ENCODE data around the gene CDPF1. TPM values are rescaled to one million over a fixed set of nuclear protein-coding genes. Genes with fewer than 3 reads are reported as not detected.
"Not testable (repeated sequence)": the region's sequence is repeated elsewhere in the genome, so short reads cannot be mapped to it uniquely, and the experiment has no call there.

CDPF1 gene
- total RNA-seq, 1 experiment from 2014 or later: 14.1 TPM

DNA sequence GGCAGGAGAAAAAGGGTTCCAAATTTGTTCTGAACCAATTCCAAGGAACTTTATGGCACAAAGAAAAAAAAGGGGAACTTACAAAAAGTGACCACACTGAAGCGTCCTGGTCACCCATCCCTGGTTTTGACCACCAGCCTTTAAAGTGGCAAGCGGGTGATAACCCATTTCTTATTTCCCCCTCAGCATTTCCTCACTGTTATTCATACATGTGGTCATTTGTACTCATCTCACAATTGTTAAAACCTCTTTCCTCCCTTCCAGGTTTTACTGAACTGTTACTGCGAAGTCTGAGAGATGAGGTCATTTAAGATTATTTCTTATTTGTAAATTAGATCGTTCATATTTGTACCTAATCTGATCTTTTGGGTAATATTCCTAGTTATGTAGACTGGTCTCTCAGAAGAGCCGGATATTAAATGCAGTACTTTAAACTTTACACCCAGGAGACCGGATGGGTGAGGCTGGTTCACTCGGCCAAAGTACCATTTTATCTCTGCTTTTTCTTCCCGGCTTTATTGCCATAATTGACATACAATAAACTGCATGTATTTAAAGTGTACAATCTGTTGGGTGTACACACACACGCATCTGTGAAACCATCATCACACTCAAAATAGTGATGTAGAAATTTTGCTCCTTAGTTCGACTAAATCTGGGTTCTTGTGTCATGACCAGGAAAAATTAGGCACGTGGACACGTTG is 47.0 kb downstream of the CDPF1 start:
- Histone ChIP-seq H3K36me3 (ENCODE audit: low read depth, low read length) (no peaks in the 10 kb centered on the region), H3K27ac (ENCODE audit: low read length) (no peak overlapping the region), H2AFZ (ENCODE audit: low read length) (no peak overlapping the region), H3K9me2 (replicated peaks; ENCODE audit: low read length) (no peaks in the 10 kb centered on the region), H3K4me1 (ENCODE audit: insufficient read depth, low read length) (no peaks in the 10 kb centered on the region), H3K79me2 (ENCODE audit: low read length) (no peaks in the 10 kb centered on the region), H3K9ac (ENCODE audit: low read length) (no peak overlapping the region), H3K27me3 (ENCODE audit: low read length) (no peaks in the 10 kb centered on the region), H3K9me3 (ENCODE audit: low read length) (no peaks in the 10 kb centered on the region), H3K4me3 (ENCODE audit: low read length) (no peak overlapping the region), H4K20me1 (ENCODE audit: low read length) (no peaks in the 10 kb centered on the region), H3F3A (ENCODE audit: low read length, unreplicated experiment) (no peaks in the 10 kb centered on the region), H3K4me2 (ENCODE audit: low read length) (no peak overlapping the region)
- intact Hi-C loops (cut with micrococcal nuclease): no loop called here
- BruUV-seq (replicated peaks): no TSS peak
- DNase-seq: no peak
- TF ChIP-seq EZH2phosphoT487 (IDR thresholded peaks at IDR 0.05; ENCODE audit: borderline replicate concordance, low read length) (no peak), EZH2 (IDR thresholded peaks at IDR 0.05; ENCODE audit: low read length, unreplicated experiment) (no peak), CTCF (conservative IDR thresholded peaks at IDR 0.05; ENCODE audit: low read depth, low read length) (no peak)
- ChIA-PET POLR2A (ENCODE audit: unreplicated experiment) (no interaction called here), CTCF (no interaction called here)
- no peak for ATAC-seq

GRCh38 chr22:46201059-46201757 is 48.9 kb downstream of the CDPF1 start:
- no peaks in the 10 kb centered on the region for H4K20me1 ChIP-seq (ENCODE audit: low read length)
- no peak overlapping the region for H3K27ac ChIP-seq (ENCODE audit: low read length)
- no peaks in the 10 kb centered on the region for H3K79me2 ChIP-seq (ENCODE audit: low read length)
- no peak overlapping the region for H3K9ac ChIP-seq (ENCODE audit: low read length)
- no peak overlapping the region for H2AFZ ChIP-seq (ENCODE audit: low read length)
- BruUV-seq (replicated peaks): no TSS peak
- CTCF ChIA-PET: no interaction called here
- POLR2A ChIA-PET (ENCODE audit: unreplicated experiment): no interaction called here
- no peaks in the 10 kb centered on the region for H3K9me3 ChIP-seq (ENCODE audit: low read length)
- intact Hi-C loops (cut with micrococcal nuclease): no loop called here
- no peak for ATAC-seq
- H3K4me1 ChIP-seq (ENCODE audit: insufficient read depth, low read length): no peaks in the 10 kb centered on the region
- H3K27me3 ChIP-seq (ENCODE audit: low read length): no peaks in the 10 kb centered on the region
- no peaks in the 10 kb centered on the region for H3K9me2 ChIP-seq (replicated peaks; ENCODE audit: low read length)
- no peak overlapping the region for H3K4me2 ChIP-seq (ENCODE audit: low read length)
- no peaks in the 10 kb centered on the region for H3F3A ChIP-seq (ENCODE audit: low read length, unreplicated experiment)
- no peak overlapping the region for H3K4me3 ChIP-seq (ENCODE audit: low read length)
- DNase-seq: no peak
- H3K36me3 ChIP-seq (ENCODE audit: low read depth, low read length): no peaks in the 10 kb centered on the region
- no peak for TF ChIP-seq EZH2 (IDR thresholded peaks at IDR 0.05; ENCODE audit: low read length, unreplicated experiment)
- no peak for TF ChIP-seq CTCF (conservative IDR thresholded peaks at IDR 0.05; ENCODE audit: low read depth, low read length)

DNA sequence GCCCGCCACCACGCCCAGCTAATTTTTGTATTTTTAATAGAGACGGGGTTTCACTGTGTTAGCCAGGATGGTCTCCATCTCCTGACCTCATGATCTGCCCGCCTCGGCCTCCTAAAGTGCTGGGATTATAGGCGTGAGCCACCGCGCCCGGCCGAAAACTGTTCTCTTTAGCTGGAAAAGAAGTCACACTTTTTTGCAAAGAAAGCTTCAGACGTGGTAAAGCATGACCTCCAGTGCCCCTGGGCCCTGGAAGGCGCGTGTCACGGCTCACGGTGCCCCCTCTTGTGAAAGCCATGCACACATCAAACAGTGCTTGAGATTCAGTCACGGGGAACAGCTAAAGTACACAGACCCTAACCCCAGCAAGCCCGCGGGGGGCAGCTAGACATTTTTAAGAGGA is 51.3 kb downstream of the CDPF1 start:
- H3F3A ChIP-seq (ENCODE audit: low read length, unreplicated experiment); H3K9ac ChIP-seq (ENCODE audit: low read length); H4K20me1 ChIP-seq (ENCODE audit: low read length); H3K4me3 ChIP-seq (ENCODE audit: low read length); DNase-seq; H3K9me3 ChIP-seq (ENCODE audit: low read length); H3K4me1 ChIP-seq (ENCODE audit: insufficient read depth, low read length); H3K27me3 ChIP-seq (ENCODE audit: low read length); H2AFZ ChIP-seq (ENCODE audit: low read length); intact Hi-C loops (cut with micrococcal nuclease); H3K36me3 ChIP-seq (ENCODE audit: low read depth, low read length); ATAC-seq; H3K79me2 ChIP-seq (ENCODE audit: low read length); BruUV-seq (replicated peaks); H3K27ac ChIP-seq (ENCODE audit: low read length); H3K9me2 ChIP-seq (replicated peaks; ENCODE audit: low read length); H3K4me2 ChIP-seq (ENCODE audit: low read length); POLR2A ChIA-PET (ENCODE audit: unreplicated experiment); CTCF ChIA-PET: not testable (repeated sequence)
